HG03097 (cell line): ENCODE measurements around the gene DIPK1C.
A peak's percentile ranks its signal among the peaks of the same experiment; 100 is the strongest.
"Not testable (repeated sequence)": the region's sequence is repeated elsewhere in the genome, so short reads cannot be mapped to it uniquely, and the experiment has no call there.

ENCODE experiments used
- ATAC-seq: cut with Tn5 transposase; IDR thresholded peaks from one replicate; pipeline ENCODE4 v1.9.1; 2021; ENCODE audit not compliant: unreplicated experiment, low FRiP score

The DIPK1C gene

GRCh38 chr18:74457043-74457724 is at the start of gene DIPK1C:
Gene DIPK1C, minus strand, starts transcription at chr18:74457308. Its CDS starts 49 bp downstream, at chr18:74457259.
- ATAC-seq: no peak

GRCh38 chr18:74506448-74507084 is 49.5 kb upstream of the DIPK1C start:
- no peak for ATAC-seq

- ATAC-seq: no peak
Measured at GRCh38 chr18:74505776-74506175, 48.7 kb upstream of the DIPK1C start.

- no peak for ATAC-seq
Measured at GRCh38 chr18:74503137-74503536, 46.0 kb upstream of the DIPK1C start.

GRCh38 chr18:74501386-74501785 is 44.3 kb upstream of the DIPK1C start:
- ATAC-seq: no peak

- not testable (repeated sequence) for ATAC-seq
Measured at GRCh38 chr18:74500774-74501173, 43.7 kb upstream of the DIPK1C start.

GRCh38 chr18:74500372-74500771 is 43.3 kb upstream of the DIPK1C start:
- ATAC-seq: no peak

GRCh38 chr18:74499633-74500032 is 42.5 kb upstream of the DIPK1C start:
- peak; percentile 40 for ATAC-seq

GRCh38 chr18:74498712-74499627 is 41.9 kb upstream of the DIPK1C start:
- ATAC-seq: peak; percentile 37

GRCh38 chr18:74497778-74498177 is 40.7 kb upstream of the DIPK1C start:
- no peak for ATAC-seq

GRCh38 chr18:74497324-74497676 is 40.2 kb upstream of the DIPK1C start:
- ATAC-seq: no peak

- ATAC-seq: peak; percentile 14
Measured at GRCh38 chr18:74496508-74497323, 39.6 kb upstream of the DIPK1C start.

- ATAC-seq: peak; percentile 78
Measured at GRCh38 chr18:74495581-74496507, 38.7 kb upstream of the DIPK1C start, which contains the start of gene CNDP2. Gene CNDP2, plus strand, starts transcription at chr18:74496363. Its CDS starts 3,611 bp downstream, at chr18:74499974.

GRCh38 chr18:74494514-74494913 is 37.4 kb upstream of the DIPK1C start:
- no peak for ATAC-seq

GRCh38 chr18:74493689-74494088 is 36.6 kb upstream of the DIPK1C start:
- ATAC-seq: peak; percentile 25

- no peak for ATAC-seq
Measured at GRCh38 chr18:74492259-74492658, 35.2 kb upstream of the DIPK1C start.

GRCh38 chr18:74489676-74490075 is 32.6 kb upstream of the DIPK1C start:
- ATAC-seq: no peak

GRCh38 chr18:74488864-74489263 is 31.8 kb upstream of the DIPK1C start:
- no peak for ATAC-seq

- ATAC-seq: no peak
Measured at GRCh38 chr18:74488354-74488753, 31.2 kb upstream of the DIPK1C start.
